GM12878 (cell line): Measurements from ENCODE around the gene AMT. TPM values are rescaled to one million over a fixed set of nuclear protein-coding genes. Genes with fewer than 3 reads are reported as not detected.

Experiments used
- ATAC-seq: fragments of 200-7000 bp; cut with Tn5 transposase; 3 replicates; pipeline ENCODE4 v1.9.1; 2020; ENCODE audit warnings: mild to moderate bottlenecking, moderate library complexity
- BruUV-seq: library from RNA; stranded (reverse); fragments of 400-500 nt; replicated peaks from 2 replicates; lab custom pipeline; 2021; lab: Mats Ljungman, UMichigan
- CTCF ChIA-PET: fragments of 300-600 bp; sonication (Branson Sonifier 250); formaldehyde crosslinking; extraction: SDS; loops from one replicate; lab custom pipeline; 2021; ENCODE audit warnings: inconsistent platforms; lab: Yijun Ruan, JAX
- POLR2A ChIA-PET: fragments of 350-600 bp; formaldehyde crosslinking; extraction: SDS; loops from one replicate; lab custom pipeline; 2021; ENCODE audit warnings: inconsistent platforms; lab: Charles Lee
- RAD21 ChIA-PET: fragments of 300-600 bp; sonication (Branson Sonifier 250); formaldehyde crosslinking; loops from one replicate; lab custom pipeline; 2023; ENCODE audit warnings: antibody characterized with exemption; ENCODE audit not compliant: unreplicated experiment; lab: Charles Lee
- SMC1A ChIA-PET: fragments of 300-600 bp; sonication (Branson Sonifier 250); formaldehyde crosslinking; loops from one replicate; lab custom pipeline; 2023; ENCODE audit not compliant: unreplicated experiment, uncharacterized antibody; lab: Charles Lee
- DNase-seq: peaks from one replicate; pipeline ENCODE4 v3.0.0-alpha.2; 2011; ENCODE audit warnings: low read depth, low spot score
- FAIRE-seq: peaks from 3 replicates; lab custom pipeline; 2011; peaks lifted over from hg19 to GRCh38; lab: Jason Lieb, UNC
- H2AFZ ChIP-seq: 2 replicates; pipeline ENCODE4 v1.6.0; 2011; ENCODE audit warnings: low read depth, low read length, control low read depth; ENCODE audit not compliant: control insufficient read depth
- H3K27ac ChIP-seq: 2 replicates; pipeline ENCODE4 v1.5.1; 2011; ENCODE audit warnings: control low read depth; ENCODE audit not compliant: control insufficient read depth, insufficient read depth
- H3K27me3 ChIP-seq, 2 experiments: replicated peaks in 1 of 2; 2 replicates each; pipeline versions ENCODE4 v1.6.0 to v1.6.1; 2011; ENCODE audit warnings: low read length in 1 of 2; ENCODE audit not compliant: control insufficient read depth in 2 of 2, insufficient read depth in 2 of 2
- H3K36me3 ChIP-seq, 2 experiments: 2 replicates each; pipeline ENCODE4 v1.5.1; 2011; ENCODE audit warnings: low read length in 1 of 2; ENCODE audit not compliant: control insufficient read depth in 2 of 2, insufficient read depth in 2 of 2
- H3K4me1 ChIP-seq: 2 replicates; pipeline ENCODE4 v1.6.1; 2011; ENCODE audit warnings: mild to moderate bottlenecking, low read length, moderate library complexity, mixed read lengths; ENCODE audit not compliant: control insufficient read depth, insufficient read depth
- H3K4me2 ChIP-seq: 2 replicates; pipeline ENCODE4 v1.6.0; 2011; ENCODE audit warnings: control low read depth; ENCODE audit not compliant: control insufficient read depth, insufficient read depth
- H3K4me3 ChIP-seq: fragments of 200-600 bp; sonication (generic); 2 replicates; pipeline ENCODE4 v1.5.1; 2016
- H3K79me2 ChIP-seq: 2 replicates; pipeline ENCODE4 v1.6.0; 2011; ENCODE audit warnings: low read length; ENCODE audit not compliant: control insufficient read depth, insufficient read depth
- H3K9ac ChIP-seq: 2 replicates; pipeline ENCODE4 v1.8.0; 2011; ENCODE audit warnings: low read length, control low read depth, mixed read lengths; ENCODE audit not compliant: control insufficient read depth, insufficient read depth
- H3K9me3 ChIP-seq: replicated peaks from 3 replicates; pipeline ENCODE4 v1.5.1; 2011; ENCODE audit warnings: mild to moderate bottlenecking, low read length; ENCODE audit not compliant: control insufficient read depth, insufficient read depth
- H4K20me1 ChIP-seq: 2 replicates; pipeline ENCODE4 v1.6.0; 2011; ENCODE audit not compliant: control insufficient read depth, insufficient read depth
- CHD1 ChIP-seq: IDR thresholded peaks from 2 replicates; pipeline ENCODE4 v1.6.1; 2012; ENCODE audit warnings: low read depth, low read length, improper control_type of control experiment
- FOXM1 ChIP-seq: IDR thresholded peaks from 2 replicates; pipeline ENCODE4 v1.6.1; 2012; ENCODE audit warnings: low read depth, mild to moderate bottlenecking, inconsistent platforms, low read length, moderate library complexity
- HDAC2 ChIP-seq: fragments of 200-600 bp; sonication (generic); IDR thresholded peaks from 2 replicates; pipeline ENCODE4 v1.6.1; 2017
- IKZF2 ChIP-seq, 2 experiments: fragments of 450-650 bp; IDR thresholded peaks; 2 replicates each; pipeline ENCODE4 v1.6.1; 2017; ENCODE audit warnings: mild to moderate bottlenecking in 2 of 2, moderate library complexity in 2 of 2
- POLR2A ChIP-seq: IDR thresholded peaks from 2 replicates; pipeline ENCODE4 v1.6.1; 2011; ENCODE audit warnings: low read depth, mild to moderate bottlenecking, low read length
- RAD51 ChIP-seq: fragments of 450-650 bp; IDR thresholded peaks from 2 replicates; pipeline ENCODE4 v1.6.1; 2016; ENCODE audit warnings: moderate library complexity, mild to moderate bottlenecking, inconsistent platforms
- RCOR1 ChIP-seq: conservative IDR thresholded peaks from 2 replicates; pipeline ENCODE4 v1.6.1; 2012; ENCODE audit warnings: low read depth, low read length, improper control_type of control experiment
- RELA ChIP-seq: fragments of 450-650 bp; IDR thresholded peaks from 2 replicates; pipeline ENCODE4 v1.8.0; 2014; ENCODE audit warnings: borderline replicate concordance; ENCODE audit not compliant: partially characterized antibody
- RUNX3 ChIP-seq: IDR thresholded peaks from 2 replicates; pipeline ENCODE4 v1.6.1; 2012; ENCODE audit warnings: low read length, inconsistent platforms
- SIX5 ChIP-seq: IDR thresholded peaks from 2 replicates; pipeline ENCODE4 v1.6.1; 2011; ENCODE audit warnings: mild to moderate bottlenecking, low read depth, low read length, moderate library complexity; ENCODE audit not compliant: severe bottlenecking
- SMAD5 ChIP-seq: IDR thresholded peaks from 2 replicates; pipeline ENCODE4 v1.6.1; 2016; ENCODE audit warnings: antibody characterized with exemption, low read depth
- STAT1 ChIP-seq: fragments of 450-650 bp; conservative IDR thresholded peaks from 2 replicates; pipeline ENCODE4 v1.6.1; 2014; ENCODE audit warnings: antibody characterized with exemption, mild to moderate bottlenecking
- ZBTB33 ChIP-seq: fragments of 450-650 bp; IDR thresholded peaks from 2 replicates; pipeline ENCODE4 v1.6.1; 2017; ENCODE audit warnings: mild to moderate bottlenecking
- ZNF274 ChIP-seq: IDR thresholded peaks from one replicate; pipeline ENCODE4 v1.8.0; 2011; ENCODE audit not compliant: insufficient read length, insufficient read depth
- WGBS: methylation state at CpG from one replicate; pipeline ENCODE4 v1.1.6; 2016; ENCODE audit warnings: low lambda C conversion rate; ENCODE audit not compliant: insufficient replicate concordance, insufficient coverage; ENCODE audit errors: missing lambda C conversion rate; 5-methylcytosine and 5-hydroxymethylcytosine counted together
- in situ Hi-C: fragments of 300-500 bp; cut with MboI; formaldehyde crosslinking; loops from 9 replicates; pipeline ENCODE4 v1.14.3; 2018; ENCODE audit warnings: mixed read lengths
- intact Hi-C: fragments of 100-400 bp; cut with micrococcal nuclease; formaldehyde crosslinking; loops from one replicate; pipeline ENCODE4 v1.14.2; 2022; ENCODE audit not compliant: unreplicated experiment
- polyA plus RNA-seq, 11 experiments: library from polyadenylated mRNA; depleted of rRNA in 4 of 11; unstranded in 6 of 11; stranded (reverse) in 5 of 11; fragments of >200 nt; fragmentation: Nextera tagmentation in 4 of 11; fragmentation: Illumina TruSeq in 1 of 11; extraction: Ambion mirVana in 4 of 11; extraction: Trizol in 1 of 11; gene quantifications; 1 replicate in 1 of 11; 2 replicates in 10 of 11; pipeline versions ENCODE4 v1.2.1 to v1.2.3, GENCODE V29; 2011 to 2016; ENCODE audit warnings: inconsistent platforms in 2 of 11, missing spikeins in 2 of 11, low read depth in 1 of 11
- total RNA-seq, 4 experiments: library from RNA; depleted of rRNA in 3 of 4; stranded (reverse); fragments of >200 nt in 3 of 4; fragmentation: Illumina TruSeq in 1 of 4; extraction: Trizol in 1 of 4; gene quantifications; 2 replicates each; pipeline versions ENCODE4 v1.2.1 to v1.2.3, GENCODE V29; 2013 to 2021

Gene AMT
- total and polyA plus RNA-seq, 10 of the 15 experiments (the other 5 are each of a cell fraction or from before 2014, with no cell fraction given) = 0.45 to 7.2 (median 2.6) TPM

DNA sequence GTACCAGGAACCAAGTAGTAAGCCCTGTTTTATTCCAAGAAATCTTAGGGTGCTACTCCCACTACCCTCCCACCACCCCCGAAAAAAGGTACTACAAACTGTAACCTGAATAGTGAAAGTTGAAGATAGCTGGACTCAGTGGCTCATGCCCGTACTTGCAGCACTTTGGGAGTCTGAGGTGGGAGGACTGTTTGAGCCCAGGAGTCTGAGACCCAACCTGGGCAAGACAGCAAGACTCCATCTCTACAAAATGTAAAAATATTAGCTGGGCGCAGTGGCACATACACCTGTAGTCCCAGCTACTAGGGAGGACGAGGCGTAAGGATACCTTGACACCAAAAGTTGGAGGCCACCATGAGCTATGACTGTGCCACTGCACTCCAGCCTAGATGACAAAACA, 18.4 kb downstream of the AMT start:
- TF ChIP-seq ZNF274 (no peak), SIX5 (no peak), RELA (no peak), POLR2A (no peak), STAT1 (no peak), ZBTB33 (no peak), HDAC2 (no peak), FOXM1 (no peak), CHD1 (no peak), SMAD5 (no peak), RAD51 (no peak), IKZF2 (IDR thresholded peaks at IDR 0.05) (no peak), RCOR1 (no peak), RUNX3 (no peak)
- H3K4me2 ChIP-seq = no peak overlapping the region
- peaks cover 10% of the 10 kb centered on the region for H4K20me1 ChIP-seq
- H3K27me3 ChIP-seq = no peaks in the 10 kb centered on the region
- RAD21 ChIA-PET = interaction anchor here (0.9 kb wide), 1 partner anchor 47 kb away, joined by 3 read pairs; no protein-coding TSS in a partner anchor
- H3K79me2 ChIP-seq = peaks cover 91% of the 10 kb centered on the region
- CTCF ChIA-PET = no interaction called here
- H3K27ac ChIP-seq = no peak overlapping the region
- FAIRE-seq = no peak
- WGBS = 96% methylated on average over 5 of the region's 5 CpGs
- no peak for ATAC-seq
- no TSS peak for BruUV-seq
- peaks cover 6 to 8% of the 10 kb centered on the region in 2 experiments; a peak in 3 of 4 replicates for H3K36me3 ChIP-seq
- no peak overlapping the region for H2AFZ ChIP-seq
- peaks cover 17% of the 10 kb centered on the region for H3K4me1 ChIP-seq
- SMC1A ChIA-PET = interaction anchor here (1.1 kb wide), 1 partner anchor 8 kb away, joined by 3 read pairs; the partner anchor contains the start of genes RHOA and TCTA
- H3K4me3 ChIP-seq = no peak overlapping the region
- POLR2A ChIA-PET = interaction anchor here (0.6 to 1.2 kb wide), 4 partner anchors 9 to 253 kb away, joined by 3 to 11 read pairs (median 6); no protein-coding TSS in a partner anchor
- no peak for DNase-seq
- in situ Hi-C loops = no loop called here
- H3K9ac ChIP-seq = no peak overlapping the region
- intact Hi-C loops = no loop called here
- no peaks in the 10 kb centered on the region; the same call in 2 of the 3 replicates for H3K9me3 ChIP-seq
